Epithelial cell of proximal tubule (primary cell): ENCODE data around the gene RRAS2. TPM values are rescaled to one million over a fixed set of nuclear protein-coding genes. Genes with fewer than 3 reads are reported as not detected.

Experiments used
- DNase-seq: peaks from one replicate; pipeline ENCODE4 v3.0.0-alpha.2; 2011; ENCODE audit warnings: low read depth
- H3K4me3 ChIP-seq: 2 replicates; pipeline ENCODE4 v1.5.1; 2011; ENCODE audit warnings: low read depth, mild to moderate bottlenecking, low read length
- total RNA-seq: library from RNA; depleted of rRNA; stranded (reverse); fragments of >200 nt; gene quantifications from 2 replicates; pipeline ENCODE4 v1.2.3, GENCODE V29; 2015
- TF ChIP-seq, protein P1 (sequence below): conservative IDR thresholded peaks from 2 replicates; pipeline ENCODE4 v1.5.1; 2012; ENCODE audit warnings: low read depth, mild to moderate bottlenecking, low read length

Gene RRAS2
- total RNA-seq, 1 donor from 2014 or later, result 86.7 TPM

DNA sequence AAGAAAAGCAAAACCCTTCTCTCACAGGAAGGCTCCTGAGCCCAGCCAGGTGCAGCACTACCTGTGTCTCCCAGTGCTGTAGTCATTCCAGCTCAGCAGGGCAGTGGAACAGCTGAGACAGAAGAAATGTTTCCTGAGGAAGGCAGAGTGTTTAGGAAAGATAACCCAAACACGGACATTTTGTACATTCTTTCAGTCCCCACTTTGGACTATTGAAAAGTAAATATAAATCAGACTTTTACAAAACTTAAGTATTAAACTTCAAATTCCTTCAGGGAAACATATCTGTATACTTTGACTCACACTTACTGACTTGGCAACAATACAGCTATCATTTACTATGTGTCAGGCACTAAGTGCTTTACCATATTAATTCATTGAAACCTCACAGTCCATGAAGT is 40.4 kb downstream of the RRAS2 start:
- H3K4me3 ChIP-seq, result no peak overlapping the region
- DNase-seq, result no peak
- TF ChIP-seq, protein P1, sequence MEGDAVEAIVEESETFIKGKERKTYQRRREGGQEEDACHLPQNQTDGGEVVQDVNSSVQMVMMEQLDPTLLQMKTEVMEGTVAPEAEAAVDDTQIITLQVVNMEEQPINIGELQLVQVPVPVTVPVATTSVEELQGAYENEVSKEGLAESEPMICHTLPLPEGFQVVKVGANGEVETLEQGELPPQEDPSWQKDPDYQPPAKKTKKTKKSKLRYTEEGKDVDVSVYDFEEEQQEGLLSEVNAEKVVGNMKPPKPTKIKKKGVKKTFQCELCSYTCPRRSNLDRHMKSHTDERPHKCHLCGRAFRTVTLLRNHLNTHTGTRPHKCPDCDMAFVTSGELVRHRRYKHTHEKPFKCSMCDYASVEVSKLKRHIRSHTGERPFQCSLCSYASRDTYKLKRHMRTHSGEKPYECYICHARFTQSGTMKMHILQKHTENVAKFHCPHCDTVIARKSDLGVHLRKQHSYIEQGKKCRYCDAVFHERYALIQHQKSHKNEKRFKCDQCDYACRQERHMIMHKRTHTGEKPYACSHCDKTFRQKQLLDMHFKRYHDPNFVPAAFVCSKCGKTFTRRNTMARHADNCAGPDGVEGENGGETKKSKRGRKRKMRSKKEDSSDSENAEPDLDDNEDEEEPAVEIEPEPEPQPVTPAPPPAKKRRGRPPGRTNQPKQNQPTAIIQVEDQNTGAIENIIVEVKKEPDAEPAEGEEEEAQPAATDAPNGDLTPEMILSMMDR, result no peak

DNA sequence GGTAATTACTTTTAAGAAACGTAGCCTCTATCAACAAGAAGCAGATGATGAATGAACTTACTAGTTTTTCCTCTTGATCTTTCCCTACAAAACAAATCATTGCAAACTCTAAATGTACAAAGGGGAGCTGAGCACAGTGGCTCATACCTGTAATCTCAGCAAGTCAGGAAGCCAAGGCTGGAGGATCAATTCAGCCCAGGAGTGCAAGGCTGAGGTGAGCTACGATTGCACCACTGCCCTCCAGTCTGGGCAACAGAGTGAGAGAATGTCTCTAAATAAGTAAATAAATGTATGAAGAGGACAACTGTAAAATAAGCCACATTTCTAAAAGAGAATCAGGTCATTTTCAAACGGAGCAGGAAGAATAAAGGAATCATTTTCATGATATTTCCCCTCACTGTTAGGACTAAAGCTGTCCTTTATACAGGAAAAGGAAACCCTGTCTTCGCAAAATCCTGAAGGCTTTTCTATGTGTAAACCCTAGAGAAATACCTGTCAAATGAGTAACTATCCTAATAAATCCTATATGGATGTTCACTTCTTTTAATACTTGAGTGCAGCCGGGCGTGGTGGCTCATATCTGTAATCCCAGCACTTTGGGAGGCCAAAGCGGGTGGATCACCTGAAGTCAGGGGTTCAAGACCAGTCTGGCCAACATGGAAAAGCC is 41.2 kb downstream of the RRAS2 start:
- no peak for DNase-seq
- no peak overlapping the region for H3K4me3 ChIP-seq
- TF ChIP-seq, protein P1, result no peak

DNA sequence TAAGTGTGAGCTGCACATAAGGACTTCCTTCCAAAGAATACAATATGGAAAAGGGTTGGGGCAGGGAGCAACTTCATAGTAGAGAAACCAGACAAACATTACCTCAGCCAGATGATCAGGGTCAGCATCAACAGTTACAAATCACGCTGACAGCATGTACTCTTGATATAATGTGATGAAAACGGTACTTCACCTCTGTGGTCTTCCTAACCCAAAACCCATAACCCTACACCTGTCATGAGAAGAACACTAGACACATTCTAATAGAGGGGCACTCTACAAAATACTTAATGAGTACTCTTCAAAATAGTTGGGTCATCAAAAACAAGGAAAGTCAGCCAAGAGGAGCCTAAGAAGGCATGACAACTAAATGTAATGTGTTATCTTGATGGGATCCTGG is 43.9 kb downstream of the RRAS2 start:
- TF ChIP-seq, protein P1, result no peak
- H3K4me3 ChIP-seq, result no peak overlapping the region
- no peak for DNase-seq

DNA sequence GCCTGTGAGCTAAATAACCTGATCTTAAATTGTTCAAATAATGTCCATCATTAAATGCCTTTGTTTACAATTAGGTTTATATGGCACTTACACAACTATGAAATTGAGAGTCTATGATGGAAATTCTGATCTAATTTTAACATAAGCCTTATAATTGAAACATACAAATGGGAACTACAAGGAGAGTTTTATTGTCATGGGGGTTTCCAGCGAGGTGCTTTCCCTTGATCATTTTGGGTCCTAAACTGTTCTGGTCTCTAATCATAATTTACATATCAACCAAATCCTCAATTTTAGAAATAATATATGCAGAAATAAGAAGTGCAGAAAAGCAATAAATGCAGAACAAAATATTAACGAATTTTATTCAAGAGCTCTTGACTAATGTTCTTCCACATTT is 44.9 kb downstream of the RRAS2 start:
- DNase-seq, result no peak
- TF ChIP-seq, protein P1, result no peak
- H3K4me3 ChIP-seq, result no peak overlapping the region

DNA sequence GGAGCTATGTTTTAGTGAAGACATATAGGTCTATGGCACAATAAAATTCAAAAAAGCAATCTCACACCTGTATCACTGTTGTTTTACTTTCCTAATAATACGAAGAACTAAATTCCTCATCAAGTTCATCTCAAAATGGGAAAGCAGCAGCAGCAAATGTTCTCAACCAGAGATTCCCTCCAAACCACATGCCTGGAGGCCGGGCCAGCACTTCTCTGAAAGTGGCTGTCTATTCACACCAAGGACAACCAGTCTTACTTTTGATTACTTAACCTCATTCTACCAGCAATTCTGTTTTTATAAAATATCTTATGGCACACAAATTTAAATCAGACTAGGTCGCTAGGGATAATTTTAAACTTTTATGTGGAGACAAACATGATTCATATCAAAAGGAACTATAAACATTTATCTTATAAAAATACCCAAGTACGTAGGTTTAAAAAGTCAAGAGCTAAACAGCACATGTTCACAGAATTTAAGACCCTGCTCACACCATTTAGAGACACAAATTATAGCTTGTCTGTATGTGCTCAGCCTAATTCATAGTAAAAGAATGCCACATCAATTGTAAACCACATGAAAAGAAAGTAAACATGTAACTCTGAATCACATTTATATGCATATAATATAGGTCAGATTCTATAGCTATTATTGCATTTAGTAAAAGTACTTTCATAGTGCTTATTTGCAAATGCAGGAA is 46.1 kb downstream of the RRAS2 start:
- DNase-seq, result no peak

DNA sequence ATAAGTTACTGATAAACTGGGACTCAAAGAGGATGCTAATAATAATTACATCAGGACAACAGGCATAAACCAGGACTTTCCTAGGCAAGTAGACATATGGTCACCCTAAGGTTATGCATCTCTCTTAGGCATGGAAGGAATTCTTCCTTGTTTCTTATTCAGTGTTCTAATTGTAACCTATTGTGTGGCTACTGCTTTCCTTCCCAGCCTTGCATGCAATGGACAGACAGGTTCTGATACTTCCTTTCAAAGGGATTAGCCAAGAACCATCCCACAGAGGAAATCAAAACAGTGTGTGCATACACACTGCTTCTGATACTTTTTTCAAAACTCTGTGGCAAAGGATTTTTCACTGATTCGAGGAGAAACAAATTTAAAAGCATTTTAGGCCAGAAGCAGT is 48.3 kb downstream of the RRAS2 start:
- TF ChIP-seq, protein P1, result no peak
- no peak overlapping the region for H3K4me3 ChIP-seq
- no peak for DNase-seq

More for the DNA sequence above, 46.1 kb downstream of the RRAS2 start:
- H3K4me3 ChIP-seq, result no peak overlapping the region
- TF ChIP-seq, protein P1, result no peak
